K562 (cell line): ENCODE data around the gene ZMYND8. TPM values are rescaled to one million over a fixed set of nuclear protein-coding genes. Genes with fewer than 3 reads are reported as not detected.

Experiments used
- ATAC-seq: fragments of 200-7000 bp; cut with Tn5 transposase; 3 replicates; pipeline ENCODE4 v1.9.1; 2020; ENCODE audit warnings: moderate library complexity
- BruUV-seq: library from RNA; stranded (reverse); fragments of 400-500 nt; replicated peaks from 2 replicates; lab custom pipeline; 2021; lab: Mats Ljungman, UMichigan
- CTCF ChIA-PET: fragments of 300-600 bp; formaldehyde crosslinking; extraction: SDS; loops from one replicate; lab custom pipeline; 2021; ENCODE audit warnings: low intra/inter-chr PET ratio; lab: Yijun Ruan, JAX
- POLR2A ChIA-PET: fragments of 300-600, 350-650 bp; sonication (Branson Sonifier 250); formaldehyde crosslinking; extraction: SDS; loops from one replicate; lab custom pipeline; 2021; ENCODE audit warnings: antibody characterized with exemption, inconsistent platforms; lab: Yijun Ruan, JAX
- DNase-seq, 4 experiments: peaks; one replicate each; pipeline versions ENCODE4 v3.0.0 to v3.0.0-alpha.2; 2011 to 2018; ENCODE audit warnings: low spot score in 3 of 4, mixed read lengths in 3 of 4; ENCODE audit errors: extremely low read depth in 1 of 4
- FAIRE-seq: peaks from 2 replicates; lab custom pipeline; 2011; peaks lifted over from hg19 to GRCh38; lab: Jason Lieb, UNC
- H2AFZ ChIP-seq: 2 replicates; pipeline ENCODE4 v1.6.0; 2011; ENCODE audit warnings: low read depth, low read length, control low read depth, inconsistent platforms
- H3K27ac ChIP-seq: fragments of 200-600 bp; 3 replicates; pipeline ENCODE4 v1.8.0; 2011; ENCODE audit warnings: low read depth, mild to moderate bottlenecking, control low read depth, inconsistent platforms, low read length, moderate library complexity, mixed read lengths; ENCODE audit errors: extremely low read depth
- H3K27me3 ChIP-seq, 2 experiments: fragments of 300-600 bp in 1 of 2; 2 replicates in 1 of 2; 3 replicates in 1 of 2; pipeline versions ENCODE4 v1.6.0 to v1.8.0; 2011; ENCODE audit warnings: inconsistent platforms in 2 of 2, low read length in 2 of 2, mild to moderate bottlenecking in 1 of 2, mixed read lengths in 1 of 2, moderate library complexity in 1 of 2; ENCODE audit not compliant: control insufficient read depth in 2 of 2, insufficient read depth in 2 of 2
- H3K36me3 ChIP-seq: fragments of 300-600 bp; 3 replicates; pipeline ENCODE4 v1.8.0; 2011; ENCODE audit warnings: mild to moderate bottlenecking, low read length, inconsistent platforms; ENCODE audit not compliant: control insufficient read depth, insufficient read depth
- H3K4me1 ChIP-seq, 2 experiments: fragments of 200-600 bp in 1 of 2; replicated peaks in 1 of 2; 2 replicates in 1 of 2; 3 replicates in 1 of 2; pipeline versions ENCODE4 v1.5.1 to v1.8.0; 2011; ENCODE audit warnings: inconsistent platforms in 2 of 2, low read length in 2 of 2, mild to moderate bottlenecking in 1 of 2, mixed read lengths in 1 of 2, moderate library complexity in 1 of 2; ENCODE audit not compliant: control insufficient read depth in 2 of 2, insufficient read depth in 2 of 2
- H3K4me2 ChIP-seq: 2 replicates; pipeline ENCODE4 v1.6.1; 2011; ENCODE audit warnings: low read length, control low read depth, inconsistent platforms, mixed read lengths; ENCODE audit not compliant: insufficient read depth
- H3K4me3 ChIP-seq: fragments of 200-600 bp; sonication (generic), shearing (Covaris generic); 2 replicates; pipeline ENCODE4 v1.5.1; 2016; ENCODE audit warnings: control low read depth, inconsistent platforms
- H3K79me2 ChIP-seq: fragments of 200-600 bp; 3 replicates; pipeline ENCODE4 v1.8.0; 2011; ENCODE audit warnings: low read length, inconsistent platforms; ENCODE audit not compliant: control insufficient read depth, insufficient read depth
- H3K9ac ChIP-seq, 2 experiments: 2 replicates each; pipeline versions ENCODE4 v1.6.0 to v1.6.1; 2011; ENCODE audit warnings: low read depth in 2 of 2, low read length in 2 of 2, control low read depth in 1 of 2, inconsistent platforms in 1 of 2, mild to moderate bottlenecking in 1 of 2, mixed read lengths in 1 of 2; ENCODE audit not compliant: insufficient read depth in 1 of 2
- H3K9me1 ChIP-seq: one replicate; pipeline ENCODE4 v1.6.0; 2011; ENCODE audit warnings: inconsistent platforms, mild to moderate bottlenecking, low read length, moderate library complexity; ENCODE audit not compliant: control insufficient read depth, insufficient read depth
- H3K9me3 ChIP-seq: replicated peaks from 2 replicates; pipeline ENCODE4 v1.5.1; 2011; ENCODE audit warnings: low read depth, low read length, inconsistent platforms; ENCODE audit not compliant: control insufficient read depth, insufficient read depth
- H4K20me1 ChIP-seq: replicated peaks from 2 replicates; pipeline ENCODE4 v1.6.1; 2011; ENCODE audit warnings: low read length, inconsistent platforms, mixed read lengths; ENCODE audit not compliant: control insufficient read depth, insufficient read depth
- ATF3 ChIP-seq, 2 experiments: fragments of 450-650 bp in 1 of 2; sonication (generic) in 1 of 2; formaldehyde crosslinking in 1 of 2; IDR thresholded peaks in 1 of 2; conservative IDR thresholded peaks in 1 of 2; 2 replicates each; pipeline versions ENCODE4 v1.6.1 to v1.8.1; 2016 to 2023; ENCODE audit warnings: mild to moderate bottlenecking in 2 of 2, moderate library complexity in 2 of 2, inconsistent platforms in 1 of 2, missing genetic modification reagents in 1 of 2
- CBX1 ChIP-seq: sonication (generic); IDR thresholded peaks from 2 replicates; pipeline ENCODE4 v1.6.1; 2016; ENCODE audit warnings: antibody characterized with exemption, low read depth, mild to moderate bottlenecking
- ELF4 ChIP-seq: fragments of 450-650 bp; formaldehyde crosslinking; IDR thresholded peaks from 2 replicates; pipeline ENCODE4 v1.4.0; 2022; ENCODE audit warnings: missing genetic modification characterization
- ERF ChIP-seq: fragments of 450-650 bp; formaldehyde crosslinking; IDR thresholded peaks from 2 replicates; pipeline ENCODE4 v1.4.0; 2020; ENCODE audit warnings: mild to moderate bottlenecking, mixed read lengths
- FOXM1 ChIP-seq, 2 experiments: fragments of 450-650 bp in 1 of 2; sonication (generic) in 1 of 2; formaldehyde crosslinking in 1 of 2; IDR thresholded peaks; 2 replicates each; pipeline versions ENCODE4 v1.6.1 to v1.9.0; 2017 to 2022; ENCODE audit warnings: low read depth in 2 of 2, mild to moderate bottlenecking in 2 of 2, missing genetic modification reagents in 1 of 2, moderate library complexity in 1 of 2
- HBP1 ChIP-seq: fragments of 450-650 bp; formaldehyde crosslinking; IDR thresholded peaks from 2 replicates; pipeline ENCODE4 v1.4.0; 2022; ENCODE audit warnings: missing genetic modification characterization
- HINFP ChIP-seq: fragments of 450-650 bp; conservative IDR thresholded peaks from 2 replicates; pipeline ENCODE4 v1.6.1; 2016; ENCODE audit warnings: missing genetic modification characterization, low read depth, mild to moderate bottlenecking, control low read depth, missing compliant biosample characterization
- NCOA1 ChIP-seq: fragments of 450-650 bp; IDR thresholded peaks from 2 replicates; pipeline ENCODE4 v1.6.1; 2016; ENCODE audit warnings: low read depth
- SAFB2 ChIP-seq: fragments of 200-400 bp; formaldehyde crosslinking; IDR thresholded peaks from 2 replicates; pipeline ENCODE4 v1.6.1; 2018; ENCODE audit warnings: borderline replicate concordance, low read length, low read depth, moderate library complexity; ENCODE audit not compliant: severe bottlenecking
- SAP30 ChIP-seq: fragments of 200-600 bp; sonication (generic); IDR thresholded peaks from 2 replicates; pipeline ENCODE4 v1.6.1; 2012; ENCODE audit warnings: borderline replicate concordance, low read depth, mild to moderate bottlenecking, moderate library complexity, low read length, control low read depth, inconsistent platforms; ENCODE audit not compliant: insufficient read depth, poor library complexity, severe bottlenecking
- SIX5 ChIP-seq, 2 experiments: IDR thresholded peaks; 2 replicates each; pipeline ENCODE4 v1.6.1; 2011; ENCODE audit warnings: low read length in 2 of 2, borderline replicate concordance in 1 of 2, low read depth in 1 of 2, mild to moderate bottlenecking in 1 of 2, moderate library complexity in 1 of 2; ENCODE audit not compliant: insufficient read depth in 1 of 2
- SUPT5H ChIP-seq: fragments of 450-650 bp; IDR thresholded peaks from 2 replicates; pipeline ENCODE4 v1.6.1; 2016
- TAL1 ChIP-seq: fragments of 450-650 bp; IDR thresholded peaks from 2 replicates; pipeline ENCODE4 v1.6.1; 2016; ENCODE audit warnings: mild to moderate bottlenecking
- TARDBP ChIP-seq: fragments of 450-650 bp; IDR thresholded peaks from 2 replicates; pipeline ENCODE4 v1.6.1; 2016
- TCF3 ChIP-seq: sonication (generic); formaldehyde crosslinking; IDR thresholded peaks from 2 replicates; pipeline ENCODE4 v1.4.0; 2020; ENCODE audit warnings: mild to moderate bottlenecking, missing genetic modification reagents
- ZNF224 ChIP-seq: sonication (generic); formaldehyde crosslinking; IDR thresholded peaks from 2 replicates; pipeline ENCODE4 v1.8.0; 2022; ENCODE audit warnings: mild to moderate bottlenecking, missing genetic modification reagents
- ZNF280A ChIP-seq: fragments of 450-650 bp; IDR thresholded peaks from 2 replicates; pipeline ENCODE4 v1.6.1; 2018; ENCODE audit warnings: mild to moderate bottlenecking, low read depth; ENCODE audit not compliant: partially characterized antibody
- ZNF354B ChIP-seq: fragments of 250-450 bp; sonication (Bioruptor Pico); IDR thresholded peaks from 2 replicates; pipeline ENCODE4 v1.4.0; 2020
- WGBS: fragments of 100-300 bp; shearing (Covaris generic); methylation state at CpG from one replicate; pipeline ENCODE4 v1.1.6; 2016; ENCODE audit warnings: low coverage, mixed read lengths; ENCODE audit not compliant: insufficient coverage; ENCODE audit errors: missing lambda C conversion rate; 5-methylcytosine and 5-hydroxymethylcytosine counted together
- in situ Hi-C: fragments of 300-500 bp; cut with MboI; formaldehyde crosslinking; loops from 4 replicates; pipeline ENCODE4 v1.15.0; 2018; ENCODE audit warnings: inconsistent platforms, mixed read lengths
- intact Hi-C: fragments of 100-400 bp; cut with micrococcal nuclease; formaldehyde crosslinking; loops from 2 replicates; pipeline ENCODE4 v1.14.2; 2022
- polyA plus RNA-seq, 8 experiments: library from polyadenylated mRNA; depleted of rRNA in 4 of 8; stranded (reverse) in 5 of 8; unstranded in 3 of 8; fragments of >200 nt; fragmentation: Nextera tagmentation in 2 of 8; fragmentation: Illumina TruSeq in 1 of 8; extraction: Ambion mirVana in 2 of 8; extraction: Trizol in 1 of 8; gene quantifications; 2 replicates each; pipeline versions ENCODE4 v1.2.1 to v1.2.3, GENCODE V29; 2011 to 2014; ENCODE audit warnings: inconsistent platforms in 1 of 8, missing spikeins in 1 of 8
- total RNA-seq, 7 experiments: library from RNA; depleted of rRNA in 6 of 7; stranded (reverse); fragments of >200 nt in 6 of 7; fragmentation: Illumina TruSeq in 2 of 7; extraction: Trizol in 2 of 7; gene quantifications; 2 replicates each; pipeline versions ENCODE4 v1.2.1 to v1.2.3, GENCODE V29; 2011 to 2021; ENCODE audit warnings: low replicate concordance in 1 of 7

The ZMYND8 gene
- total and polyA plus RNA-seq, 9 of the 15 experiments (the other 6 are each of a cell fraction or from before 2014, with no cell fraction given): 31.8 to 148 (median 71.9) TPM

- H2AFZ ChIP-seq: no peak overlapping the region
- H3K4me3 ChIP-seq: no peak overlapping the region
- H3K4me2 ChIP-seq: no peak overlapping the region
- ATAC-seq: no peak
- TF ChIP-seq ATF3 (IDR thresholded peaks at IDR 0.05) (no peak), ATF3 (CRISPR knock-in tag; conservative IDR thresholded peaks at IDR 0.05) (no peak), ELF4 (no peak), ERF (CRISPR knock-in tag) (no peak), ZNF280A (no peak), HBP1 (CRISPR knock-in tag) (no peak), ZNF224 (CRISPR knock-in tag) (no peak), SAP30 (no peak), SUPT5H (no peak), FOXM1 (IDR thresholded peaks at IDR 0.05; ENCODE audit: low read depth) (no peak), FOXM1 (CRISPR knock-in tag; IDR thresholded peaks at IDR 0.05; ENCODE audit: low read depth) (no peak), NCOA1 (no peak), TARDBP (no peak), CBX1 (no peak), SAFB2 (no peak), ZNF354B (CRISPR knock-in tag) (no peak), TAL1 (no peak), SIX5 (IDR thresholded peaks at IDR 0.05; ENCODE audit: borderline replicate concordance in 1 of 2, insufficient read depth in 1 of 2, low read depth in 1 of 2, low read length in 2 of 2) (no peak), HINFP (tag) (no peak), TCF3 (CRISPR knock-in tag) (no peak)
- H3K9me3 ChIP-seq: no peaks in the 10 kb centered on the region
- intact Hi-C loops: no loop called here
- no peak for FAIRE-seq
- no peaks in the 10 kb centered on the region for H3K9me1 ChIP-seq
- H3K27ac ChIP-seq: no peak overlapping the region
- H3K9ac ChIP-seq: no peak overlapping the region; a peak in 1 of 4 replicates
- ChIA-PET CTCF (no interaction called here), POLR2A (interaction anchor here (0.8 kb wide), 1 partner anchor 18 kb away, joined by 3 read pairs; no protein-coding TSS in a partner anchor)
- no TSS peak for BruUV-seq
- peaks cover 37 to 59% of the 10 kb centered on the region in 2 experiments for H3K27me3 ChIP-seq
- no peaks in the 10 kb centered on the region for H3K79me2 ChIP-seq
- H3K4me1 ChIP-seq: no peaks in the 10 kb centered on the region; a peak in 1 of 5 replicates
- no peaks in the 10 kb centered on the region for H4K20me1 ChIP-seq
- in situ Hi-C loops: no loop called here
- H3K36me3 ChIP-seq: no peaks in the 10 kb centered on the region
- 10% methylated on average over 13 of the region's 13 CpGs for WGBS
- no peak for DNase-seq
These were observed 192.4 kb downstream of the ZMYND8 start for GRCh38 chr20:47164140-47164539.
